Neural cell (in vitro differentiated cells): Measurements from ENCODE around the gene MSANTD3. TPM values are rescaled to one million over a fixed set of nuclear protein-coding genes. Genes with fewer than 3 reads are reported as not detected.

Source experiments
- H2AFZ ChIP-seq: fragments of 200-600, 300-800 bp; sonication (generic), shearing (Covaris generic); 2 replicates; pipeline ENCODE4 v1.6.0; 2014; ENCODE audit warnings: low read depth, mild to moderate bottlenecking, antibody characterized with exemption, low read length, moderate library complexity
- H3F3A ChIP-seq: fragments of 200-600 bp; shearing (Covaris generic); 2 replicates; pipeline ENCODE4 v1.6.1; 2016; ENCODE audit warnings: mild to moderate bottlenecking, moderate library complexity, mixed read lengths, antibody characterized with exemption, low read length; ENCODE audit not compliant: insufficient read depth, poor library complexity, severe bottlenecking
- H3K27ac ChIP-seq: fragments of 200-600, 300-800 bp; sonication (generic), shearing (Covaris generic); 2 replicates; pipeline ENCODE4 v1.5.1; 2014; ENCODE audit warnings: mild to moderate bottlenecking, low read length, moderate library complexity
- H3K27me3 ChIP-seq: fragments of 300-800, 200-600 bp; sonication (generic), shearing (Covaris generic); 2 replicates; pipeline ENCODE4 v1.6.0; 2014; ENCODE audit warnings: mild to moderate bottlenecking, low read depth, low read length, moderate library complexity; ENCODE audit not compliant: insufficient read depth
- H3K36me3 ChIP-seq: fragments of 300-800, 200-600 bp; sonication (generic), shearing (Covaris generic); 2 replicates; pipeline ENCODE4 v1.5.1; 2014; ENCODE audit warnings: mild to moderate bottlenecking, antibody characterized with exemption, low read length, moderate library complexity; ENCODE audit not compliant: insufficient read depth
- H3K4me2 ChIP-seq: fragments of 300-800, 200-600 bp; sonication (generic), shearing (Covaris generic); 2 replicates; pipeline ENCODE4 v1.6.0; 2014; ENCODE audit warnings: mild to moderate bottlenecking, low read length
- H3K4me3 ChIP-seq: fragments of 300-800, 200-600 bp; sonication (generic), shearing (Covaris generic); 2 replicates; pipeline ENCODE4 v1.5.1; 2014; ENCODE audit warnings: mild to moderate bottlenecking, low read length, moderate library complexity
- H3K79me2 ChIP-seq: fragments of 200-600 bp; shearing (Covaris generic); replicated peaks from 2 replicates; pipeline ENCODE4 v1.6.0; 2014; ENCODE audit warnings: mild to moderate bottlenecking, low read length, moderate library complexity; ENCODE audit not compliant: insufficient read depth
- H3K9ac ChIP-seq: fragments of 300-800, 200-600 bp; sonication (generic), shearing (Covaris generic); 2 replicates; pipeline ENCODE4 v1.6.1; 2016; ENCODE audit warnings: mild to moderate bottlenecking, low read length, mixed read lengths
- H3K9me2 ChIP-seq: fragments of 200-600 bp; shearing (Covaris generic); 2 replicates; pipeline ENCODE4 v1.6.1; 2016; ENCODE audit warnings: mild to moderate bottlenecking, low read length, mixed read lengths; ENCODE audit not compliant: insufficient read depth
- H3K9me3 ChIP-seq: fragments of 200-600, 300-800 bp; sonication (generic), shearing (Covaris generic); 2 replicates; pipeline ENCODE4 v1.6.1; 2016; ENCODE audit warnings: mild to moderate bottlenecking, mixed run types, low read length, moderate library complexity, mixed read lengths
- H4K20me1 ChIP-seq: fragments of 200-600 bp; shearing (Covaris generic); 2 replicates; pipeline ENCODE4 v1.6.1; 2016; ENCODE audit warnings: mild to moderate bottlenecking, mixed run types; ENCODE audit not compliant: insufficient read depth
- EP300 ChIP-seq: fragments of 450-650 bp; conservative IDR thresholded peaks from 2 replicates; pipeline ENCODE4 v1.6.1; 2014; ENCODE audit warnings: antibody characterized with exemption, mild to moderate bottlenecking, moderate library complexity; ENCODE audit not compliant: poor library complexity, severe bottlenecking
- EZH2 ChIP-seq: fragments of 200-600, 300-800 bp; shearing (Covaris generic), sonication (generic); IDR thresholded peaks from 2 replicates; pipeline ENCODE4 v1.6.1; 2014; ENCODE audit warnings: antibody characterized with exemption, low read length, borderline replicate concordance, mild to moderate bottlenecking; ENCODE audit not compliant: insufficient read depth, poor library complexity, severe bottlenecking
- MXI1 ChIP-seq: fragments of 450-650 bp; conservative IDR thresholded peaks from 2 replicates; pipeline ENCODE4 v1.6.1; 2014; ENCODE audit warnings: antibody characterized with exemption, mild to moderate bottlenecking; ENCODE audit not compliant: poor library complexity, severe bottlenecking
- POLR2AphosphoS5 ChIP-seq: IDR thresholded peaks from 2 replicates; pipeline ENCODE4 v1.6.1; 2012
- RAD21 ChIP-seq: fragments of 450-650 bp; conservative IDR thresholded peaks from 2 replicates; pipeline ENCODE4 v1.6.1; 2014; ENCODE audit warnings: antibody characterized with exemption, mild to moderate bottlenecking, moderate library complexity
- SMC3 ChIP-seq: fragments of 450-650 bp; conservative IDR thresholded peaks from 2 replicates; pipeline ENCODE4 v1.6.1; 2014; ENCODE audit warnings: antibody characterized with exemption, mild to moderate bottlenecking, moderate library complexity; ENCODE audit not compliant: poor library complexity
- TAF1 ChIP-seq: IDR thresholded peaks from 2 replicates; pipeline ENCODE4 v1.6.1; 2012; ENCODE audit warnings: low read depth
- polyA plus RNA-seq: library from polyadenylated mRNA; depleted of rRNA; stranded (reverse); fragments of >200 nt; gene quantifications from 2 replicates; pipeline ENCODE4 v1.2.3, GENCODE V29; 2014
- TF ChIP-seq, protein P1 (sequence below): fragments of 450-650 bp; IDR thresholded peaks from 2 replicates; pipeline ENCODE4 v1.5.1; 2014; ENCODE audit warnings: antibody characterized with exemption, mild to moderate bottlenecking, moderate library complexity; ENCODE audit not compliant: poor library complexity, severe bottlenecking
- TF ChIP-seq, protein P2 (sequence below): IDR thresholded peaks from 2 replicates; pipeline ENCODE4 v1.6.1; 2012; ENCODE audit warnings: borderline replicate concordance

The MSANTD3 gene
- polyA plus RNA-seq, 1 donor from 2014 or later = 82.6 TPM

DNA sequence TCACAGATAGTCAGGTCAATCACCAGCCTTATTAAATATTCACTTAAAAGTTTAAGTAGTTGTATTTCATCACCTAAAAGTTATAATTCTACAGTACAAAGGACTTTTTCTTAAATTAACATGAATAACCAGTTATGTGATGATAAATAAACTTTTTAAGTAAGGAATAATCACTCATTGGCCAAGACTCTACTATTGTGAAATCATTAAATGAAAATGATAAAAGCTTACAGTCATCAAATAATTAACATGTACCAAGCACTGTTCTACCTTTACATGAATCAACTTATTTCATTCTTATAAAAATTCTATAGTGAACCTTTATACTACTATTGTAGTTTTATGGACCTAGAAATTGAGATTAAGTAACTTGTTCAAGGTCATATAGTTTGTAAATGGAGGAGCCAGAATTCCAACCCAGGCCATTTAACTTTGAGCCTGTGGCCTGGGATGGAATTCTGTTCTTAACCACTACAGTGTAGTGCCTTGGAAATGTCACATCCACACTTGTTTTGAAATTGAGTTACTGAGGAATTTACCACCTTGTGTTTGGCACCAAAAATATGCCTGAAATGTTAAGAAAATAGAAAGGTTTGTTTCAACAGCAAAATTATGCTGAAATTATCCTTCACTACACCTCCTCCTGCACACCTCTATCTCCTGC lies 32.8 kb upstream of the MSANTD3 start:
- Histone ChIP-seq H3K27me3 (no peaks in the 10 kb centered on the region), H3K9ac (no peak overlapping the region), H3K9me3 (no peaks in the 10 kb centered on the region), H3F3A (no peaks in the 10 kb centered on the region), H3K27ac (no peak overlapping the region), H3K36me3 (no peaks in the 10 kb centered on the region), H3K9me2 (no peaks in the 10 kb centered on the region), H3K79me2 (no peaks in the 10 kb centered on the region), H3K4me3 (no peak overlapping the region), H2AFZ (no peak overlapping the region), H3K4me2 (no peak overlapping the region), H4K20me1 (no peaks in the 10 kb centered on the region)
- TF ChIP-seq MXI1 (no peak), TAF1 (no peak), POLR2AphosphoS5 (no peak), EP300 (no peak), SMC3 (no peak), RAD21 (no peak), EZH2 (no peak)
- TF ChIP-seq, protein P1, sequence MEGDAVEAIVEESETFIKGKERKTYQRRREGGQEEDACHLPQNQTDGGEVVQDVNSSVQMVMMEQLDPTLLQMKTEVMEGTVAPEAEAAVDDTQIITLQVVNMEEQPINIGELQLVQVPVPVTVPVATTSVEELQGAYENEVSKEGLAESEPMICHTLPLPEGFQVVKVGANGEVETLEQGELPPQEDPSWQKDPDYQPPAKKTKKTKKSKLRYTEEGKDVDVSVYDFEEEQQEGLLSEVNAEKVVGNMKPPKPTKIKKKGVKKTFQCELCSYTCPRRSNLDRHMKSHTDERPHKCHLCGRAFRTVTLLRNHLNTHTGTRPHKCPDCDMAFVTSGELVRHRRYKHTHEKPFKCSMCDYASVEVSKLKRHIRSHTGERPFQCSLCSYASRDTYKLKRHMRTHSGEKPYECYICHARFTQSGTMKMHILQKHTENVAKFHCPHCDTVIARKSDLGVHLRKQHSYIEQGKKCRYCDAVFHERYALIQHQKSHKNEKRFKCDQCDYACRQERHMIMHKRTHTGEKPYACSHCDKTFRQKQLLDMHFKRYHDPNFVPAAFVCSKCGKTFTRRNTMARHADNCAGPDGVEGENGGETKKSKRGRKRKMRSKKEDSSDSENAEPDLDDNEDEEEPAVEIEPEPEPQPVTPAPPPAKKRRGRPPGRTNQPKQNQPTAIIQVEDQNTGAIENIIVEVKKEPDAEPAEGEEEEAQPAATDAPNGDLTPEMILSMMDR = no peak
- TF ChIP-seq, protein P2, sequence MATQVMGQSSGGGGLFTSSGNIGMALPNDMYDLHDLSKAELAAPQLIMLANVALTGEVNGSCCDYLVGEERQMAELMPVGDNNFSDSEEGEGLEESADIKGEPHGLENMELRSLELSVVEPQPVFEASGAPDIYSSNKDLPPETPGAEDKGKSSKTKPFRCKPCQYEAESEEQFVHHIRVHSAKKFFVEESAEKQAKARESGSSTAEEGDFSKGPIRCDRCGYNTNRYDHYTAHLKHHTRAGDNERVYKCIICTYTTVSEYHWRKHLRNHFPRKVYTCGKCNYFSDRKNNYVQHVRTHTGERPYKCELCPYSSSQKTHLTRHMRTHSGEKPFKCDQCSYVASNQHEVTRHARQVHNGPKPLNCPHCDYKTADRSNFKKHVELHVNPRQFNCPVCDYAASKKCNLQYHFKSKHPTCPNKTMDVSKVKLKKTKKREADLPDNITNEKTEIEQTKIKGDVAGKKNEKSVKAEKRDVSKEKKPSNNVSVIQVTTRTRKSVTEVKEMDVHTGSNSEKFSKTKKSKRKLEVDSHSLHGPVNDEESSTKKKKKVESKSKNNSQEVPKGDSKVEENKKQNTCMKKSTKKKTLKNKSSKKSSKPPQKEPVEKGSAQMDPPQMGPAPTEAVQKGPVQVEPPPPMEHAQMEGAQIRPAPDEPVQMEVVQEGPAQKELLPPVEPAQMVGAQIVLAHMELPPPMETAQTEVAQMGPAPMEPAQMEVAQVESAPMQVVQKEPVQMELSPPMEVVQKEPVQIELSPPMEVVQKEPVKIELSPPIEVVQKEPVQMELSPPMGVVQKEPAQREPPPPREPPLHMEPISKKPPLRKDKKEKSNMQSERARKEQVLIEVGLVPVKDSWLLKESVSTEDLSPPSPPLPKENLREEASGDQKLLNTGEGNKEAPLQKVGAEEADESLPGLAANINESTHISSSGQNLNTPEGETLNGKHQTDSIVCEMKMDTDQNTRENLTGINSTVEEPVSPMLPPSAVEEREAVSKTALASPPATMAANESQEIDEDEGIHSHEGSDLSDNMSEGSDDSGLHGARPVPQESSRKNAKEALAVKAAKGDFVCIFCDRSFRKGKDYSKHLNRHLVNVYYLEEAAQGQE = no peak

DNA sequence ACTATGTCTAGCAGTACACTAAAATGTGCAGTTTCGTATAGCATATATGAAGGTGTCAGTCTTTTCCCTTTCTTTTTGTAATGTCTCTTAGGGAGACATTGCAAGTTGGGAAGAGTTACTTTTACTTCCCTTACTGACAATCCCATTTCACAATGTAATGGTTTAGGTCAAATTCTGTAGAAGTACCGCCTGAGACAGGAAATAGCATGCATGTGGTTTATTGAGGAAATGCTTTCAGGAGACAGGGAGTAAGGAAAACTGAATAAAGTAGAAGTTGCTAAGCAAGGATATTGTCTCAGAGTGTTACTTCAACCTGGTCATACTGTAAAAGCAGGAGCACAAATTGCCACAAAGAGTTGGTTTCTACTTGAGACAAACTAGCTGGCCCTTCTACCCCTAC lies 32.1 kb upstream of the MSANTD3 start:
- Histone ChIP-seq H3K27me3 (no peaks in the 10 kb centered on the region), H3K9me3 (no peaks in the 10 kb centered on the region), H3K9ac (no peak overlapping the region), H3K4me3 (no peak overlapping the region), H3F3A (no peaks in the 10 kb centered on the region), H2AFZ (no peak overlapping the region), H3K4me2 (no peak overlapping the region), H4K20me1 (no peaks in the 10 kb centered on the region), H3K27ac (no peak overlapping the region), H3K9me2 (no peaks in the 10 kb centered on the region), H3K79me2 (no peaks in the 10 kb centered on the region), H3K36me3 (no peaks in the 10 kb centered on the region)
- TF ChIP-seq POLR2AphosphoS5 (no peak), MXI1 (no peak), TAF1 (no peak), EP300 (no peak), RAD21 (no peak), SMC3 (no peak), EZH2 (no peak)
- TF ChIP-seq, protein P2 = no peak
- TF ChIP-seq, protein P1 = no peak
